VCaP (cell line): ENCODE measurements around the gene MBD4.
"Not testable (repeated sequence)": the region's sequence is repeated elsewhere in the genome, so short reads cannot be mapped to it uniquely, and the experiment has no call there.

ENCODE experiments used
- H3K27ac ChIP-seq: fragments of 450-650 bp; 2 replicates; pipeline ENCODE4 v1.5.1; 2017
- TF ChIP-seq, protein P1 (sequence below): fragments of 450-650 bp; conservative IDR thresholded peaks from 2 replicates; pipeline ENCODE4 v1.5.1; 2017; ENCODE audit warnings: mild to moderate bottlenecking, moderate library complexity

Gene MBD4

DNA sequence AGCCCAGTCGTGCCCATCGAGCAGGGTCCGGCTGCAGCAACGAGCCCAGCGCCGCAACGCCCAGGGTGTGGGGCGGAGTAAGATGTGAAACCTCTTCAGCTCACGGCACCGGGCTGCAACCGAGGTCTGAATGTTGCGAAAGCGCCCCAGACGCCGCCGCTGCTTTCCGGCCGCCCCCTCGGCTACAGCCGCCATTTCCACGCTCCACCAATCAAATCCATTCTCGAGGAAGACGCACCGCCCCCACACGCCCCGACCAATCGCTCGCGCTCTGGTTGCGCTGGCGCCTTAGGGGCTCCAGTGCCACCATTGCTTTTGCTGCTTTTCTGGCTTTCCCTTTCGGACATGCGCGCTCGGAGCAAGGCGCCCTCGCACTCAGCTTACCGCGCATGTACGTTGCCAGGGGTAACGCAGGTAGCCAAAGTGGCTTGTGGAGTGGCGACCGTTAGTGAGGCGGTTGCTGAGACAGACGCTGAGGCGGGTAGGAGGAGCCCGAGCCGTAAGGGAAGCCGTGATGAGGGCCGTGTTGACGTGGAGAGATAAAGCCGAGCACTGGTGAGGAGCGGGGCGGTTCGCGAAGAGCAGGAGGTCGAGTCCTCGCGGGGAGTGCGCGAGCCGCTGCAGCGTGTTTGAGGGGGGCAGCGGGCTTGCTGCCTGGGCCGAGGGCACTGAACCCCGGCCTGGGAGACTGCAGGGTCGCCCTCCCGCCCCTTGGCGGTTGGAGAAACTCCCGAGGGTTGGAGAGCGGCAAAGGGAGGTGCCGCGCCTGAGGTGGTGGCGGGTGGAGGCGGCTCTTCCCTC is at the start of gene MBD4, which contains the start of gene IFT122:
Gene MBD4, minus strand, starts transcription at position 132 of the 801 bp plus-strand sequence. Its CDS starts 115 bp downstream, at position 17.
Gene IFT122, plus strand, starts transcription at position 408 of the 801 bp plus-strand sequence. Its CDS starts 107 bp downstream, at position 515.
- TF ChIP-seq, protein P1, sequence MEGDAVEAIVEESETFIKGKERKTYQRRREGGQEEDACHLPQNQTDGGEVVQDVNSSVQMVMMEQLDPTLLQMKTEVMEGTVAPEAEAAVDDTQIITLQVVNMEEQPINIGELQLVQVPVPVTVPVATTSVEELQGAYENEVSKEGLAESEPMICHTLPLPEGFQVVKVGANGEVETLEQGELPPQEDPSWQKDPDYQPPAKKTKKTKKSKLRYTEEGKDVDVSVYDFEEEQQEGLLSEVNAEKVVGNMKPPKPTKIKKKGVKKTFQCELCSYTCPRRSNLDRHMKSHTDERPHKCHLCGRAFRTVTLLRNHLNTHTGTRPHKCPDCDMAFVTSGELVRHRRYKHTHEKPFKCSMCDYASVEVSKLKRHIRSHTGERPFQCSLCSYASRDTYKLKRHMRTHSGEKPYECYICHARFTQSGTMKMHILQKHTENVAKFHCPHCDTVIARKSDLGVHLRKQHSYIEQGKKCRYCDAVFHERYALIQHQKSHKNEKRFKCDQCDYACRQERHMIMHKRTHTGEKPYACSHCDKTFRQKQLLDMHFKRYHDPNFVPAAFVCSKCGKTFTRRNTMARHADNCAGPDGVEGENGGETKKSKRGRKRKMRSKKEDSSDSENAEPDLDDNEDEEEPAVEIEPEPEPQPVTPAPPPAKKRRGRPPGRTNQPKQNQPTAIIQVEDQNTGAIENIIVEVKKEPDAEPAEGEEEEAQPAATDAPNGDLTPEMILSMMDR, result no peak
- H3K27ac ChIP-seq, result peak within 1 kb of the TSS; percentile 87

DNA sequence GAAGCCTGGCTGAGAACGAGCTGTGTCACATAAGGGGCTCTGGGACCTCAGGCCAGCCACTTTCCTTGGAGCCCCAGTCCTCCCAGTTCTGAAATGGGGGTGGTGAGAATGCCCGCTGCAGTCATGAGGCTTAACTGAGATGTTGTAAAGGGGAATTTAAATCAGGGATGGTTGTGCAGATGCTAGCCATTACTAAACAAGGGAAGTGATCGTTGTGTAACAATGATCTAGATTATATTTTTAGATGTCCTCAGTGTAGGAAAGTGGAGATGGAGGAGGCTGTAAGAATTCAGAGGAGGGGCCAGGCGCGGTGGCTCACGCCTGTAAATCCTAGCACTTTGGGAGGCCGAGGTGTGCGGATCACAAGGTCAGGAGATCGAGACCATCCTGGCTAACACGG is 49.5 kb upstream of the MBD4 start:
- H3K27ac ChIP-seq, result not testable (repeated sequence)

DNA sequence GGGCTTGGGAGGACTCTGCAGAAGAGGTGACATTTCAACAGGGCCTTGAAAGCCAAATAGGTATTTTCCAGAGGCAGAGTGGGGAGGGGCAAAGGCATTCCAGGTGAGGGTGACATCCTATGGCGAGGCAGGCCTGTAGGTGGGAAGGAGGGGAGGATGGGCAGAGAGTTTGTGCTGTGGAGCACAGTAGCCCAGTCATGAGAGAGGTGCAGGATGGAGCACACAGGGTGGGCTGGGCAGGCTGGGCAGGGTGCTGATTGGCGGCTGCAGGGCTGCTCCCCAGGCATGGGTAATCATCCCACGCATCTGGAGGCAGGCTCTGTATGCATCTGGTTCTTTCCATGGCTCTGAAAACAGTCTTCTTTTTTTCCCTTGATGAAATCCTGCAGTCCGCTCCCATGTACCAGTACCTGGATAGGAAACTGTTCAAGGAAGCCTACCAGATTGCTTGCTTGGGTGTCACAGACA is 48.2 kb upstream of the MBD4 start:
- not testable (repeated sequence) for H3K27ac ChIP-seq

DNA sequence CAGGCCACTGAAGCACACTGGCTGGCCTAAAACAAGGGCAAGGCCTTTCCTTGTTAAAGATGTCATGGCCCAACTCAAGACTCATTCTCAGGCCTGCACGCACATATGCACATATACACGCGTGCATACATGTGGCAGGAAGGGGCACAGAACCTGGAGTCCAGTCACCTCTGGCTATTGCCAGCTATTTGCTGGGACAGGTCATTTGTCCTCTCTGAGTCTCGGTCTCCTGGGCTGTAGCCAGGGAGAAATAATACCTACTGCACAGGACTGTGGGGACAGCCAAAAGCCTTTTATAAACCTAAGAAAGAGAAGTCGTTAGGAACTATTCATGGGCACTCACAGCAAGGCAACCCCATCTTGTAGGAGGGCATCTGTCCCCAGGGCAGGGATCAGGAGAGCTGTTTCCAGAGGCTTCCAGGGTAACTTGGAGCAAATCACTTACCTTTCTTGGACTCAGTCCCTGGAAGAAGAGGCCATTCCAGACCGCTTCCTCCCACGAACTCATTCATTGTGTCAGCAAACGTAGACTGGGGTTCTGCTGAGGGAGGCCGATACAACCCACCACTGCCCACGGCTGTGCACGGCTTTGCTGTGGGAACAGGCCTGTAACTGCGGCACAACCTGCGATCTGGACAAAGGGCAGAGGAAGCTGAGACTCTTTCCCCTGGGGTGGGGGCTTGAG is 47.6 kb upstream of the MBD4 start:
- TF ChIP-seq, protein P1, result no peak
- H3K27ac ChIP-seq, result no peak overlapping the region

DNA sequence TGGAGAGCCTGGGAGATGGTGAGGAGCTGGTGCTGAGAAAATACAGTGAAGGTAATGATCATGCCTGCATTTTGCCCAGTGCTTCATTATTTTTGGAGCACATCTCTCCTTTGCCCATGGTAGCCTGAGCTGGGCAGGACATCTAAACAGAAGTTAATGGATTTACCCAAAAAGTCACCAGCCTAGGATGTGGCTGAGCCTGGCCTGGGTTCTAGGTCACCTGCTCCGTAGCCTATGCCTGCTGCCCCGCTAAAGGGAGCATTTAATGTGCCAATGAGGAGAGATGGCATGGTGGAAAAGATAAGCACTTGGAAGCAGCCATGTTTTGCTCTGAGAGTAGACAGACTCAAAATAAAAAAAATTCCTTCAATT is 46.9 kb upstream of the MBD4 start:
- TF ChIP-seq, protein P1, result no peak
- H3K27ac ChIP-seq, result no peak overlapping the region

DNA sequence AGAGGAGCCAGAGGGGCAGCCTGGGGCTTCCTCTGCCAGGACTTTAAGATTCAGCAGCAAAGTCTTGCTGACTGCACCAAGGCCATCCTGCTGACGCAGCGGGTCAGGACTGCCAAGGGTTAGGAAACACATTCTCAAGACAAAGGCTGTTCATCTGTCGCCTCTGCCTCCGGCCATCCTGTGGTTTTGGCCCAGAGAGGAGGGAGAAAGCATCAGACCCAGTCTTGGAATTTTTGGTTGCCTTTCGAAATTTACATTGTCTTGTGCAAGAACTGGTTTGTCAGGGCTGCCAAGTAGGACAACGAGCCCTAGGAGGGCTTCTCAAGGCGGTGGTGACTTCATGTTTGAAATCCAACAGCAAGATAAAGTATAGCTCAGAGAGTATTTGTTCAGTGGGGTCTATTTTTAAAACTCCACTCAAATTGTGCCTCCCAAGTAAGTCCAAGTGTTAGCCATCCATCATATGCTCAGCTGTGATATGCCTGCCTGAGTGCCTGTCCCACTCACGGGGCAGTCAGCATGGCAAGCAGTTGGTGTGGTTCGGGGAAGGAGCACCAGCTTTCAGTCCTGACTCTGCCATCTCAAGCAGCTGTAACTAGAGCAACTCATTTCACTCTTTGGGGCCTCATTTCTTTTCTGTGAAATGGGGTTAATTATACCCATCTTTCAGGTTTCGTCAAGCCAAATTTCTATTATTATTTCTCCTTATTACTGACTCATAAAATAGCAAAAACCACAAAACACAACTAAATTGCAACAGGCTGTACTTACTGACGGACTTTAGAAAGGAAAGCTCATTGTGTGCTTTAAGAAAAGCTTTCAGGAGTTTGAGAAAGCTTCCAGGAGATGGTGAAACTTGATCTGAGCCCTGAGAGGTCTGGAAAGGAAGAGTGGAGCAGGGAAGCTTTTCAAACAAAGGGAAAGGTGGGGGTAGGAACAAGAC is 46.2 kb upstream of the MBD4 start:
- H3K27ac ChIP-seq, result no peak overlapping the region
- TF ChIP-seq, protein P1, result no peak

DNA sequence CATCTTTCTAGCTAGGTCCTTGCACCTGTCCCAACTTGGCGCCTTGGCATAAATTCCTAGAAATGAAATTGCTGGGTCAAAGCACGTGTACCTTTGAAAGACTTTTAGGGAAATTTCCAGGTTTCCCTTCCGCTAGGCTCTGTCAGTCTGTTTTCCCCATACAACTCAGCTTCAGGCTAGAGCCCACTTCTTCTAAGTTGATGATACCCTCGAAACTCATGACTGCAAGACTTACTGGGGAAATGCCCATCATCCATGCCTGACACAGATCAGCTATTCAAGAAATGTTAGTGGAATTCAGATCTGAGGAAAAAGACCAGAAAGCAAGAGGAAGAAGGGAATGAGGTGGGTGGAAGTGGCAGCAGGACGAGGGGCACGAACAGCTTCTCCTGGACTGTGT is 45.4 kb upstream of the MBD4 start:
- H3K27ac ChIP-seq, result not testable (repeated sequence)

DNA sequence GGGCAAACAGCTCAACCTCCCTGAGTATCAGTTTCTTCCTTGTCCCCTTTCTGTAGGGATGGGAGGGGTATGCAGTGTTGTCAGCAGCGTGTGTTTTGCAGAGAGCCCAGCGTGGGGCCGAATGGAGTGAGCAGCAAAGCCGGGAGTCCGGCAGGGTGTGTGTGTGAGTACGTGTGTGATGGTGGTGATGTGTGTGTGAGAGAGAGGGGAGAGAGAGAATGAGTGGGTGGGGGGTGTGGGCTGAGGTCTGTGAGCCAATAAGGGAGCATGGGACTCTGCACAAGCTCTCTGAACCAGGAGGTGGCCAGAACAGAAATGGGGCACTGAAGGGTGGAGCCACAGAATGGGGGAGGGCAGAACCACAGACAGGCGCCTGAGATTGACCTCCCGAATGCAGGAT is 44.1 kb upstream of the MBD4 start:
- H3K27ac ChIP-seq, result no peak overlapping the region
- TF ChIP-seq, protein P1, result no peak
